HG03095 (cell line): ENCODE measurements around the gene IFNGR1.
"Not testable (repeated sequence)": the region's sequence is repeated elsewhere in the genome, so short reads cannot be mapped to it uniquely, and the experiment has no call there.

Experiments
- ATAC-seq: cut with Tn5 transposase; IDR thresholded peaks from one replicate; pipeline ENCODE4 v1.9.1; 2021; ENCODE audit warnings: moderate library complexity; ENCODE audit not compliant: unreplicated experiment

IFNGR1 gene

GRCh38 chr6:137218917-137219663, at the start of gene IFNGR1:
Gene IFNGR1 (minus strand): TSS chr6:137219385. CDS start chr6:137219327, 58 bp downstream.
- ATAC-seq: peak; percentile 90

DNA sequence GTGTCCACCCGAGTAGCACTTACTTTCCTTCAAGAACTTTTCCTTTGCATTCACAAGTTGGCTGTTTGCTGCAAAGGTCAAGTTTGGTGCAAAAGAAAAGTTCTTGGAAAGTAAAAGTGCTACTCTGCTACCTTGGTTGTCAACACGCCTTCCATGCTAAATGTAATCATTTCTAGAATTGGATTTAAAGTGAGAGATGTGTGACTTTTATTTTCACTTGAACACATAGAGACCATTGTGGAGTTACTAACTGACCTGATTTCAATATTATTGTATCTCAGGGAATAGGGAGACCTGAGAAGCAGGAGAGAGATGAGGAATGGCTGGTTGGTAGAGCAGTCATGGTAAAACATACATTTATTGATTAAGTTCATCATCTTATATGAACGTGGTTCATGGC, 49.7 kb upstream of the IFNGR1 start:
- no peak for ATAC-seq

DNA sequence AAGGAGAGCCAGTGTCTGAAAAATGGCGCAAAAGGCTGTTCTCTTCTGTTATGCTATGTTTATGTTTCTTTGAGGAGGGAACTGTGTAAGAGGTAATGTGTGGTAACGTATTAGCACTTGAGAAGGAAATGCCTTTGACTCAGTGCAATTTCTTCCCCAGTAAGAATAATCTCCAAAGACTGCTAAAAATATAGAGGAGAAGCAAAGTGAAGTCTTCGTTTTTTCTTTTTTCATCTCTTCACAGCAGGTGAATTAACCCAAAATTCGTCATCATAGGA, 47.1 kb upstream of the IFNGR1 start:
- ATAC-seq: no peak

DNA sequence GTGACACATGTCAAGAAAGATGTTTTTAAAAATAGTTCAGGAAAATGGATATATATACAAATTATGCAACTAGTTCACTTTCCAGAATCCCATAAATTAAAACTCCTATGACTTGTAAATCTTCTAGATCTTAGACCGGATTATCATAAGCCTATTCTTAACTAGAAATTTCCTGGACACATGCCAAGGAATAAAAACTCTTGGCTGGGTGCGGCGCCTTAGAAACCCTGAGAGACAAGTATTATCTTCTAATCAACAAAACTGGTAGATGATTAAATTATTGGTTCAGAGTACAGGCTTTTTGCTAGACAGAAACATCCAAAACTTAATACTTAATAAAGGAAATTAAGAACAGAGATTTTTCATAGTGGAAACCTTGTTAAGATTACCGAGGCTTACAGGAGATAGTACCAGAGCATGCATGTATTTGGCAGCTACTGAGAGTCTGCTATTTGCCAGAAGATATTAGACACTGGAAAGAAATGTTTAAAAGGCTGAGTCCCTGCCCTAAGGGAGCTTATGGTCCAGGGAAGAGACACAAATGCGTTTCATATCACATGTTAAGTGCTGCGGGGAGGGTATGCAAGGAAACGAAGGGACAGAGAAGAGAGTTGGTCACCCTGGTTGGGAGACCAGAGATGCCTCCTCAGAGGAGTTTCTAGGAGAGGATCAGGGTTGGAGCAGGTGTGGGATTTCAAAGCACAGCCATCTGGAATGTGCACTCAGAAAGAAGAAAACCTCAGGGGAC, 46.5 kb upstream of the IFNGR1 start:
- no peak for ATAC-seq

- ATAC-seq: no peak
Measured at GRCh38 chr6:137264311-137265075, 45.3 kb upstream of the IFNGR1 start.

DNA sequence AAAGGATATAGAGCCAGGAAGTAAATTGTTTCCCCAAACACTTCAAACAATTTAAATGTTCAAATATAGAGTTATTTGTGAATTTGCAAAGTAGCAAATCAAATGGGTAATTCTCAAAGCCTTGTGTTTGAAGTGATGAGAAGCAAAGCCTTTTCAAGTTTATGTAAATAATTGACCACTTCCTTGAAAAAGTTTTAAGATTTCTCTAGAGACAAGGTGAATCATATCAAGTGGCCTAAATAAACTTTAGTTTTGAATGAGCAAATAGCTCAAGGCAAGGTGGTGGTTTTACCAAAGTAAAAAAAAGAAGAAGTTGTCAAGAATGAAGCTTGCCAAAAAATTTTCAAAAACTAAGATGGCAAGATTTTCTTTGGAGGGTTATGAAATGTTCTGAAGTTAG, 42.6 kb upstream of the IFNGR1 start:
- ATAC-seq: peak; percentile 66

GRCh38 chr6:137261361-137261760, 42.2 kb upstream of the IFNGR1 start:
- ATAC-seq: peak; percentile 4

- no peak for ATAC-seq
Measured at GRCh38 chr6:137260217-137260616, 41.0 kb upstream of the IFNGR1 start.

GRCh38 chr6:137259349-137259748, 40.2 kb upstream of the IFNGR1 start:
- ATAC-seq: no peak

- ATAC-seq: no peak
Measured at GRCh38 chr6:137258170-137258569, 39.0 kb upstream of the IFNGR1 start.

DNA sequence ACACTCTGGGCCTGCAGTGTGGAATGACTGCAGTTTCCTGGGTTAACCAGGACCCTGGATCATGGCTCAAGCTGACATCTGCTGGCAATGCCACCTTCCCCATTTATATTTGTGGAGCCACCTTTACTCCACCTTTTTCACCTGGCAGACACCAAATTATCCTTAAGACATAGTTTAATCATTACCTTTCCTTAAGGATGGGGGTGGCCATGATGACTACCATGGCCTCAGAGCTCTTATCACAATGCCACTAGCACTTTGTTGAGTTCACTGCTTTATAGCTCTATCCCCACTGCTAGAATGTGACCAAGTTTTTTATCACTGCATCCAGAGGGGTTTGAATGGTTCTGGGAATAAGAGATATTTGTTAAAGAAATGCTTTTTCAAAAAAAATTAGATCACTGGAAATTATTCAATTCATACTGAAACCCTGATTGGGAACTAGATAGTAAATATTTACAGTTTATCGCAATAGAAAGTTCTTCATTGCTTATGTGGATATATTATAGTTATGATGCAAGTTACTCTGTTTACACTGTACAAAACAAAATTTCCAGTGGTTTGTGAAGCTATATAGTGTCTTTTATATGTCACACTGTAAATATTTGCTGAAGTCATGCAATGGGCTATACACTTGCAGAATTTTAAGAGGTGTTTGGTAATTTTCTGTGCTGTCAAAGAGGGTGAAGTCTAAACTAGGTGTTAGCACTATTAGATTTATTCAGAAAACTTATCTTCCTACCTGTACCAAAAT, 37.3 kb upstream of the IFNGR1 start:
- no peak for ATAC-seq

DNA sequence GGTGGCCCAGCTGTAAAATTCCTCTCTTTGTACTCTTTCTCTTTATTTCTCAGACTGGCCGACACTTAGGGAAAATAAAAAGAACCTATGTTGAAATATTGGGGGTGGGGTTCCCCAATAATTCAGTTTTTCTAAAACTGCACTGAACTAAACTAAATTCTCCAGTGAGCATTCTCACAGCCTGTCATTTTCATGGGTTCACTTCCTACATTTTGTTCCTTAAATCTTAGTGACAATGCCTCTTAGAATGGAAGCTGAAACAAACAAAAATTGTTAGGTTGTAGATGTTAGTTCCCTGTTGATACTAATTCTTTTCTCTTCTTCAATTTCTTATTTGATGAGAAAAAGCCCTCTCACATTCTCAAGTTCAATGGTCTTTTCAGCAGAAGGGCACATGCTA, 35.8 kb upstream of the IFNGR1 start:
- no peak for ATAC-seq

- not testable (repeated sequence) for ATAC-seq
Measured at GRCh38 chr6:137254430-137254829, 35.2 kb upstream of the IFNGR1 start.

DNA sequence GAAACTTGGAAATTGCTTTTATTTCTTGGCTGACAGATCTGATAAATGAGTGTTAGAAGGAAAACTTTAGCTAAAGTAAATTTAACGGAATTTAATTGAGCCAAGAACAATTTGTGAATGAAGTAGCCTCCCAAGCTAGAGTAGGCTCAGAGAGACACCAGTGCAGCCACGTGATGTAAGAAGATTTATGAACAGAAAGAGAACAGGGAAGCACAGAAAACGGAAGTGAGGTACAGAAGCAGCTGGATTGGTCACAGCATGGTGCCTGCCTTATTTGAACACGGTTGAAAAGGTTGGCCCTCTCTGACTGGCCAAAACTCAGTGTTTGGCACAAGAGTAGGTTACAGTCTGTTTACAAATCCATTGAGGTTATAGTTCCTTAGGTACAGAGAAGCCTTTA, 29.5 kb upstream of the IFNGR1 start:
- ATAC-seq: no peak

- ATAC-seq: no peak
Measured at GRCh38 chr6:137247724-137248123, 28.5 kb upstream of the IFNGR1 start.

- no peak for ATAC-seq
Measured at GRCh38 chr6:137246791-137247202, 27.6 kb upstream of the IFNGR1 start.

- no peak for ATAC-seq
Measured at GRCh38 chr6:137246164-137246563, 27.0 kb upstream of the IFNGR1 start.

DNA sequence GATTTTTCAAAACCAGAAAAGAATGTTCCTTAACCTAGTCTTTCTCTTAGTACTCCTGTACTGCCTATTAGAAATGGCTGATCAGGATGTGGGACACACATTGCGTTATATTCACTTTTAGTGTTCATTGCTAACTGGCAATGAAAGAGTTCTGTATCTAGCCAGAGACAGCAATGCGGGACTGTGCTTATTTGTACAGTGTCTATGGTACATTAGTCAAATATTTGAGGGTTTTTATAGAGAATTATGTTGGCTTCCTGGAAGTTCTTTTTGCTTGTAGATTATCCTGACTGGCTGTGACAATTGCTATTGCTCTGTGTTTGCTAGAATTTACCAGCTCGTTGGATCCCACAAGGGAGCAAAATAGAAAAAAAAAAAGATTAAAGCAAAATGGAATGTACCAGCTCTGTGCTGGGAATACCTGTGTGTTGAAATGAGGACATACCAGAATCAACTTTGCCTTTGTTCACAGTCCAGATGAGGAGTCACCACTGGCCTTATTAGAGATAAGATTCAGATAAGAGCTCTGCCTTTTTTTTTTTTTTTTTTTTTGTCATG, 22.4 kb upstream of the IFNGR1 start:
- ATAC-seq: no peak

GRCh38 chr6:137240168-137240567, 21.0 kb upstream of the IFNGR1 start:
- no peak for ATAC-seq

DNA sequence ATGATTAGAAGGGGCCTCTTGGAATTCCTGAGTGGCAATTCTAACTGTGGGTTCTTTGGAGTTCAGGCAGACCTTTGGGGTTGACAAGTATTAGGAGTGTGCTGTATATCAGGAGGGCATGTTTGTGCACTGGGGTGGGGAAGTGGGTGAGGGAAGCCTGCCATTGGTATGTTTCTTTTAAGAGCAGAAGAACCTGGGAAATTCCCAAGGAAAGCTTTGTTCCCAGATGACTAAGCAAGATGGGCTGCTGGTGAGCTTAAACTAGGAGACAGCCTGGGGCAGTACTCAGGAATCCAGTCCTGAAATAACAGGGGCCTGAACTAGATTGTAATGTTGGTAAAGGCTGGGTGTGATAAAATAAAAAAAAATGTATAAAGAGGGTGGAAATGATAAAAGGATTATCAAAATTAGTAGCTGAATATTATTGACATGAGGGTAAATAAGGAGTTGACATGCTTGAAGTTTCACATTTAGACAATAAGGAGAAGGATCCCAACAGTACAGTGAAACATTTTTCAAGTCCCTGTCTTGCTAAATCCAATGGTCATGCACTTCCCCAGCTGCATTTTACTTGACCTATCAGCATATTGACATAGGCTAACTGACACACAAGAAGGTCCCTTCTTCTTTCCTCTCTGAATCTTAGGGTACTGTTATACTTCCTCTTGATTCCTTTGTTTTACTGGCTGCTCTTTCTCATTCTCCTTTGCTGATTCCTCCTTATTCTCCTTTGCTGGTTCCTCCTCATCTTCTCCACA, 18.4 kb upstream of the IFNGR1 start:
- ATAC-seq: no peak
